Activated CD4-positive, CD25-positive, alpha-beta regulatory T cell treated with anti-CD3 and anti-CD28 coated beads, Interleukin-2, amount 50 U/mL, for 72 hours (primary cell): Measurements from ENCODE around the gene RANBP17.

Experiments used
- DNase-seq: peaks from one replicate; pipeline ENCODE4 v3.0.0; 2021

RANBP17 gene

DNA sequence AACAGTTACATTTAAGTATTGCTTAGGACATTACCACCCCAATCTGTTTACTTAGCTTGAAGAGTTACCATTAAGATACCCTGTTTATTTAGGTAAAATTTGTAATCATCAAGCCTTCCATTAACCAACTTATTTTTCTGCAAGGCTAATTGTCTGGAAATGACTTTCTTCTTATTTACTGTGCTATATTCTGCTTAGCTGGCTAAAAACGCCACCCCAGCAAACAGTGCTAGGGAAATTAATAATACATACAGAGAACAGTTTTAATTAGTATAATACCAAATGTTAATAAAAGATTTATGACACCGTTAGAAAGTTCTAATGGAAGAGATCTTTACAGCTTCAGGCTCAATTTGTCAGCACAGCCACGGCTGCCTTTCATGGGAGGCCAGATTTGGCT is 461.2 kb downstream of the RANBP17 start:
- DNase-seq = no peak

DNA sequence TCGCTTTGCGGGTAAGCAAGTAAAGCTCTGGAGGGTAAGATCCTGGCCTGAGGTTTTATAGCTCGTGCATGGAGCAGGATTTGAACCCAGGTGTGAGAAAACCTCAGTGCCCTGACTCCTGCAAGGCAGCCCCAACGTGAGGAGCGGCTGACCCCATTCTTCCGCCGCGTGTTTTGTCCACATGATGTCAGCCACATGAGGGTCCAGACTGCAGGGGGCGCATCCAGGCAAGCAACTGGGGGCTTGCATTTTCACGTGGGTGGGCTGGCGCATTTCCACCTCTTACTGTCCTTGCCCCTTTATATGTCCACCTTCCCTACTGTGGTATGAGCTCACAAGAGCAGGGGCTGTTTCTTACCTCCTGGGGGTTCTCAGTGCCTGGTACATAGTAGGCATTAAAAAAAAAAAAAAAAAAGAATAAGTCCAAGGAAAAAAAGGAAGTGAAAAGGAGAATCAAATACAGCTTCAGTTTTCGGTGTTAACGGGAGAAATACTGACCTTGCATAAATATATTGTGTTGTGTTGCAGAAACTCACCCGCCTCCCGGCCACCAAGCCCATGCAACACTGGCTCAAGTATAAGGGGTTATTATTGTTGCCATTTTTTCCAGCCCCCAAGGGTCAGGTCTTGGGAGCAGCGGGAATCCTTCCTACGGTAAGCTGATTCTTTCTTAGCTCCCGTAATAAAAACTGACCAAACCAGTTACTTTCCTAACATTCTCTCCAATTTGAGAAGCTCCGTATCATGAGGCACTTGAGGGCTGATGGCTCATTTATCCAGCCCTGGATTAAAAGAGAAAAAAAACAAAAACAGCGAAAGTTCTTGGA is 462.2 kb downstream of the RANBP17 start:
- DNase-seq = no peak

DNA sequence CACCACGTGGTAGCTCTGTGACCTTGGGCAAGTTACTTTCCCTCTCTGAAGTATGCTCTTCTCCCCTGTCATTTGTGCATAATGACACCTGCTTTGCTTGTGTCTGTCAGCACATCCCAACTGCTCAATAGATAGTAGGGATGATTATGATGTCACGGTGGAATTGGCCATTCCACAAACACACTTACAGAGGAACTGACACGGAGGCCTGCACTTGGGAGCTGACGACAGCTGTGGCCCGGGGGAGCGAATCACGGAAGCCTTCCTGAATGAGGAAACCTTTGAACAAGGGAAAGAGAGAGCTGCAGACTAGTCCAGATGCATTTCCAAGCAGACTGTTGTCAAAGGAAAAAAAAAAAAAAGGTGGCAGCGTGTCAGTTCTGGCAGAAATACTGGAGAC is 468.2 kb downstream of the RANBP17 start:
- no peak for DNase-seq

GRCh38 chr5:171335616-171336015 is 473.8 kb downstream of the RANBP17 start:
- no peak for DNase-seq

- DNase-seq = no peak
Observed at GRCh38 chr5:171336521-171337209, 474.8 kb downstream of the RANBP17 start.

GRCh38 chr5:171337210-171337569 is 475.4 kb downstream of the RANBP17 start:
- no peak for DNase-seq

- DNase-seq = no peak
Observed at GRCh38 chr5:171340042-171340441, 478.2 kb downstream of the RANBP17 start.

- DNase-seq = no peak
Observed at GRCh38 chr5:171340491-171340890, 478.7 kb downstream of the RANBP17 start.

GRCh38 chr5:171342362-171343111 is 480.7 kb downstream of the RANBP17 start:
- DNase-seq = no peak

GRCh38 chr5:171344936-171345608 is 483.3 kb downstream of the RANBP17 start:
- no peak for DNase-seq
